Mesenchymal stem cell (in vitro differentiated cells and primary cell): Measurements from ENCODE around the gene GPX3.

ENCODE experiments used
- DNase-seq: peaks from one replicate; pipeline ENCODE4 v3.0.0-alpha.2; 2013
- H2AFZ ChIP-seq: one replicate; pipeline ENCODE4 v1.6.1; 2013; ENCODE audit warnings: low read depth, mild to moderate bottlenecking, control low read depth, inconsistent platforms, low read length, moderate library complexity
- H2AK5ac ChIP-seq: 2 replicates; pipeline ENCODE4 v1.6.1; 2013; ENCODE audit warnings: low read length, moderate library complexity, mild to moderate bottlenecking, inconsistent platforms; ENCODE audit not compliant: severe bottlenecking
- H2BK120ac ChIP-seq: one replicate; pipeline ENCODE4 v1.6.1; 2013; ENCODE audit warnings: low read depth, mild to moderate bottlenecking, inconsistent platforms, low read length, moderate library complexity
- H2BK12ac ChIP-seq, 2 experiments: one replicate each; pipeline ENCODE4 v1.6.1; 2013; ENCODE audit warnings: inconsistent platforms in 2 of 2, low read length in 2 of 2, mild to moderate bottlenecking in 2 of 2, moderate library complexity in 2 of 2, control low read depth in 1 of 2
- H2BK15ac ChIP-seq: one replicate; pipeline ENCODE4 v1.6.1; 2013; ENCODE audit warnings: mild to moderate bottlenecking, low read depth, inconsistent platforms; ENCODE audit not compliant: poor library complexity, severe bottlenecking
- H2BK5ac ChIP-seq: 2 replicates; pipeline ENCODE4 v1.6.1; 2013; ENCODE audit warnings: low read depth, mild to moderate bottlenecking, low read length, control low read depth, inconsistent platforms; ENCODE audit not compliant: poor library complexity, severe bottlenecking
- H3K14ac ChIP-seq, 2 experiments: one replicate each; pipeline ENCODE4 v1.6.1; 2013; ENCODE audit warnings: inconsistent platforms in 2 of 2, low read length in 2 of 2, control low read depth in 1 of 2, mild to moderate bottlenecking in 1 of 2, moderate library complexity in 1 of 2
- H3K18ac ChIP-seq, 2 experiments: one replicate each; pipeline ENCODE4 v1.6.1; 2013; ENCODE audit warnings: inconsistent platforms in 2 of 2, low read length in 2 of 2, control low read depth in 1 of 2, low read depth in 1 of 2, mild to moderate bottlenecking in 1 of 2
- H3K23ac ChIP-seq, 2 experiments: one replicate each; pipeline ENCODE4 v1.6.1; 2013; ENCODE audit warnings: inconsistent platforms in 2 of 2, low read length in 2 of 2, mild to moderate bottlenecking in 2 of 2, moderate library complexity in 2 of 2, control low read depth in 1 of 2
- H3K27ac ChIP-seq: 2 replicates; pipeline ENCODE4 v1.5.1; 2013; ENCODE audit warnings: mild to moderate bottlenecking, moderate library complexity, low read length, control low read depth, inconsistent platforms; ENCODE audit not compliant: poor library complexity, severe bottlenecking
- H3K27me3 ChIP-seq, 2 experiments: 2 replicates each; pipeline versions ENCODE4 v1.6.1 to v1.7.0; 2013; ENCODE audit warnings: low read length in 2 of 2, mild to moderate bottlenecking in 2 of 2, moderate library complexity in 2 of 2, control low read depth in 1 of 2, inconsistent platforms in 1 of 2; ENCODE audit not compliant: control insufficient read depth in 1 of 2, insufficient read depth in 1 of 2
- H3K36me3 ChIP-seq, 2 experiments: 2 replicates each; pipeline versions ENCODE4 v1.6.1 to v1.7.0; 2013; ENCODE audit warnings: low read length in 2 of 2, control low read depth in 1 of 2, inconsistent platforms in 1 of 2, low read depth in 1 of 2, mild to moderate bottlenecking in 1 of 2; ENCODE audit not compliant: insufficient read depth in 2 of 2, control insufficient read depth in 1 of 2
- H3K4ac ChIP-seq, 2 experiments: one replicate each; pipeline ENCODE4 v1.6.1; 2013; ENCODE audit warnings: inconsistent platforms in 2 of 2, low read length in 2 of 2, mild to moderate bottlenecking in 2 of 2, moderate library complexity in 2 of 2, control low read depth in 1 of 2, low read depth in 1 of 2
- H3K4me1 ChIP-seq: 2 replicates; pipeline ENCODE4 v1.6.1; 2013; ENCODE audit warnings: low read depth, low read length, control low read depth; ENCODE audit not compliant: control insufficient read depth, insufficient read depth
- H3K4me2 ChIP-seq: 2 replicates; pipeline ENCODE4 v1.6.1; 2013; ENCODE audit warnings: low read length, mild to moderate bottlenecking, inconsistent platforms; ENCODE audit not compliant: poor library complexity, severe bottlenecking
- H3K4me3 ChIP-seq, 2 experiments: 2 replicates each; pipeline versions ENCODE4 v1.5.1 to v1.7.0; 2013; ENCODE audit warnings: low read length in 2 of 2, mild to moderate bottlenecking in 2 of 2, control low read depth in 1 of 2, low read depth in 1 of 2; ENCODE audit not compliant: insufficient read depth in 1 of 2
- H3K79me1 ChIP-seq: replicated peaks from 2 replicates; pipeline ENCODE4 v1.6.1; 2013; ENCODE audit warnings: mild to moderate bottlenecking, control low read depth, low read length, inconsistent platforms; ENCODE audit not compliant: poor library complexity, severe bottlenecking
- H3K9ac ChIP-seq: 2 replicates; pipeline ENCODE4 v1.7.0; 2013; ENCODE audit warnings: mild to moderate bottlenecking, low read length, moderate library complexity
- H3K9me3 ChIP-seq: 2 replicates; pipeline ENCODE4 v1.7.0; 2013; ENCODE audit warnings: mild to moderate bottlenecking, low read length; ENCODE audit not compliant: control insufficient read depth
- H4K8ac ChIP-seq: one replicate; pipeline ENCODE4 v1.6.1; 2013; ENCODE audit warnings: inconsistent platforms, mild to moderate bottlenecking, low read length, moderate library complexity
- H4K91ac ChIP-seq: one replicate; pipeline ENCODE4 v1.6.1; 2013; ENCODE audit warnings: mild to moderate bottlenecking, low read length, inconsistent platforms
- WGBS: methylation state at CpG from one replicate; pipeline ENCODE4 v1.1.7; 2013; ENCODE audit warnings: mixed read lengths; 5-methylcytosine and 5-hydroxymethylcytosine counted together

GPX3 gene

DNA sequence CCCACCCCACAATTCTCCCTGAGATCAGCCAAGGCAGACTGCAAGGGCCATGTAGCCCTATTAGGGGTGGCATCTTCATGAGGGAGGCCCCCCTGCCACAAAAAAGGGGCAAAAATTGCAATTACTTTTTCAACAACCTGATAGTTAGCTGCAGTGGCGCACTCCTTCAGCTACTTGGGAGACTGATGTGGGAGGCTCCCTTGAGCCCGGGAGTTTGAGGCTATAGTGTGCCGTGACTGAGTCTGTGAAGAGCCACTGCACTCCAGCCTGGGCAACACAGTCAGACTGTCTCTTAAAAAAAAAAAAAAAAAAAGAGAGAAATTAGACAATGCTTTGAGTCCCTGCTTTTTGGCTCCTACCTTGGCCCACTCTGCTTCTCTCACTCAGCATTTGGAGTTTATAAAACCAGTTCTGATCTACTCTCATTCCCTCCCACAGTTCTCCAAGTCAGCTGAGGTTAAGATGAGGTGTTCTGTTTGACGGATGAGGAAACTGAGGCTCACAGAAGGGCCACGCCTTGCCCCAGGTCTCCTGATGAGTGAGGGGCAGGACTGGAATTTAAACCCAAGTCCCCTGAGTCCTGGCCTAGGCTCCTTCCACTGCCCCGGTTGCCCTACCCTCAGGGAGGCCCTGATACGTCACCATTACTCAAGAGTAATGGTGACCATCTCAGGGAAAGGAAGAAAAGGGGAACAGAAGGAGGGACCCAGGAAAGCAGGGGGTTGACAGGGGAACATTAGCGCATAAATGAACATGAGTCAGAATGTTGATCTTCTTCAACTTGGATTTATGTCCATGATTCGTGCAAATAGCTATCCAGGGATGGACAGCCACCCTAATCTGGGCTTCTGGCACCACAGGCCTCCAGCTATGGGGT is 9.0 kb downstream of the GPX3 start:
- Histone ChIP-seq H3K27ac (no peak overlapping the region), H3K14ac (no peak overlapping the region), H3K9me3 (no peaks in the 10 kb centered on the region), H4K8ac (no peak overlapping the region), H3K79me1 (peaks cover 32% of the 10 kb centered on the region), H2AK5ac (no peak overlapping the region), H4K91ac (no peak overlapping the region), H3K23ac (no peak overlapping the region), H2BK5ac (no peak overlapping the region), H3K4me1 (peaks cover 6% of the 10 kb centered on the region), H3K27me3 (no peaks in the 10 kb centered on the region), H2BK12ac (no peak overlapping the region), H2BK15ac (no peak overlapping the region), H3K18ac (no peak overlapping the region), H3K4me3 (no peak overlapping the region), H3K9ac (peak overlapping the region; percentile 36), H2BK120ac (no peak overlapping the region), H3K4ac (no peak overlapping the region), H3K36me3 (peaks cover 86 to 87% of the 10 kb centered on the region in 2 experiments), H2AFZ (no peak overlapping the region), H3K4me2 (no peak overlapping the region)
- whole genome bisulfite sequencing: 96% methylated on average over 9 of the region's 9 CpGs
- DNase-seq: no peak

DNA sequence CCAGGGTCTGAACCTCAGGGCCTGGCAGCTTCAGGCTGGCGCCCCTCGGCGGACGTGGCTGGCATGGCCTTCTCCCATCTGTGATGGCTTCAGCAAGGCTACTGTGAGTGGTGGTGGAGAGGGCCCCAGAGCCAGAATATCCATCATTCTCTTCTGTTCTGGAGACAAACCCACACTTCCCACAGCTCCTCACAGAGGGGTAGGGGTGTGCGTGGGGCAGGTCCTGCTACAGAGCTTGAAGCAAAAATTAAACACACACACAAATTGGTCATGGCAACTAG is 9.6 kb downstream of the GPX3 start:
- Histone ChIP-seq H3K79me1 (peaks cover 32% of the 10 kb centered on the region), H3K27me3 (no peaks in the 10 kb centered on the region), H3K9me3 (no peaks in the 10 kb centered on the region), H3K36me3 (peaks cover 87 to 89% of the 10 kb centered on the region in 2 experiments), H2BK15ac (no peak overlapping the region), H2BK12ac (no peak overlapping the region), H3K9ac (peak overlapping the region; percentile 36), H2AFZ (no peak overlapping the region), H3K14ac (no peak overlapping the region), H3K27ac (no peak overlapping the region), H3K4me2 (no peak overlapping the region), H3K4me1 (peaks cover 9% of the 10 kb centered on the region), H3K4me3 (no peak overlapping the region), H3K23ac (no peak overlapping the region), H4K91ac (no peak overlapping the region), H3K4ac (no peak overlapping the region), H2BK120ac (no peak overlapping the region), H3K18ac (no peak overlapping the region), H2BK5ac (no peak overlapping the region), H4K8ac (peak overlapping the region; percentile 28), H2AK5ac (no peak overlapping the region)
- no peak for DNase-seq
- 100% methylated on average over 4 of the region's 5 CpGs for WGBS

- no peak overlapping the region for H4K8ac ChIP-seq
- no peak overlapping the region for H4K91ac ChIP-seq
- no peak overlapping the region for H2BK120ac ChIP-seq
- peak overlapping the region; percentile 36 for H3K9ac ChIP-seq
- no peak overlapping the region for H2BK12ac ChIP-seq
- no peak overlapping the region for H3K27ac ChIP-seq
- no peak overlapping the region for H2BK5ac ChIP-seq
- H3K27me3 ChIP-seq: no peaks in the 10 kb centered on the region
- H2AK5ac ChIP-seq: no peak overlapping the region
- H3K4me2 ChIP-seq: no peak overlapping the region
- peaks cover 10% of the 10 kb centered on the region for H3K4me1 ChIP-seq
- H2BK15ac ChIP-seq: no peak overlapping the region
- WGBS: 86% methylated on average over 4 of the region's 4 CpGs
- no peak overlapping the region for H3K23ac ChIP-seq
- H3K36me3 ChIP-seq: peaks cover 87 to 91% of the 10 kb centered on the region in 2 experiments
- H3K9me3 ChIP-seq: no peaks in the 10 kb centered on the region
- peak; percentile 23 for DNase-seq
- no peak overlapping the region for H3K4ac ChIP-seq
- H3K18ac ChIP-seq: no peak overlapping the region
- H3K79me1 ChIP-seq: peaks cover 31% of the 10 kb centered on the region
- no peak overlapping the region for H3K14ac ChIP-seq
- no peak overlapping the region for H2AFZ ChIP-seq
- H3K4me3 ChIP-seq: no peak overlapping the region
Observed at GRCh38 chr5:151030379-151030778, 10.0 kb downstream of the GPX3 start.

DNA sequence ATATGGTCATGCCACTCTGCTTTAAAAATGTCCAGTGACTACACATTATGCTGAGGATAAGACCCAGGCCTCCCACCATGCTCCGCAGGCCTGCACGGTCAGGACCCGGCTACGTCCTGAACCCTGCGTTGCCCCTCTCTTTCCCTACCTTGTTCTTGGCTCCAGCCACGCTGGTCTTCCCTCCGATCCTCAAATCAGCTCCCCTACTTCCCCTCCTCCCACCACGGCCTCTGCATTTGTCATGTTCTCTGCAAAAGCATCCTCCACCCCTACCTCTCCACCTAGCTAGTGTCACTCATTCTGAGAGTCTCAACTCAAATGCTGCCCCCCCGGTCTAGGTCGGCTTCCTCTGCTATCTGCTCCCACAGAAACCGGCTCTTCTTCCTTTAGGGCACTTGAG is 11.2 kb downstream of the GPX3 start:
- H2BK120ac ChIP-seq: no peak overlapping the region
- H3K14ac ChIP-seq: no peak overlapping the region
- H2AK5ac ChIP-seq: no peak overlapping the region
- H2BK12ac ChIP-seq: no peak overlapping the region
- H3K27me3 ChIP-seq: no peaks in the 10 kb centered on the region
- no peak overlapping the region for H2AFZ ChIP-seq
- peaks cover 16% of the 10 kb centered on the region for H3K4me1 ChIP-seq
- no peak overlapping the region for H3K9ac ChIP-seq
- no peak overlapping the region for H3K4ac ChIP-seq
- H3K4me3 ChIP-seq: no peak overlapping the region
- no peak overlapping the region for H3K27ac ChIP-seq
- 96% methylated on average over 11 of the region's 11 CpGs for WGBS
- peaks cover 87 to 91% of the 10 kb centered on the region in 2 experiments for H3K36me3 ChIP-seq
- peaks cover 31% of the 10 kb centered on the region for H3K79me1 ChIP-seq
- no peak overlapping the region for H2BK15ac ChIP-seq
- no peak overlapping the region for H4K91ac ChIP-seq
- H3K23ac ChIP-seq: no peak overlapping the region
- H2BK5ac ChIP-seq: no peak overlapping the region
- no peaks in the 10 kb centered on the region for H3K9me3 ChIP-seq
- H3K4me2 ChIP-seq: no peak overlapping the region
- H4K8ac ChIP-seq: no peak overlapping the region
- no peak for DNase-seq
- no peak overlapping the region for H3K18ac ChIP-seq
